HT1080 (cell line): ENCODE data around the gene PAK1. TPM values are rescaled to one million over a fixed set of nuclear protein-coding genes. Genes with fewer than 3 reads are reported as not detected.
A peak's percentile ranks its signal among the peaks of the same experiment; 100 is the strongest.

Experiments used
- DNase-seq: peaks from one replicate; pipeline ENCODE4 v3.0.0-alpha.2; 2015; ENCODE audit warnings: low read depth
- total RNA-seq: library from RNA; depleted of rRNA; stranded (reverse); fragments of >200 nt; shearing (Covaris generic); gene quantifications from 2 replicates; pipeline ENCODE4 v1.2.3, GENCODE V29; 2014

Gene PAK1
- total RNA-seq, 1 experiment from 2014 or later, result 66.1 TPM

DNA sequence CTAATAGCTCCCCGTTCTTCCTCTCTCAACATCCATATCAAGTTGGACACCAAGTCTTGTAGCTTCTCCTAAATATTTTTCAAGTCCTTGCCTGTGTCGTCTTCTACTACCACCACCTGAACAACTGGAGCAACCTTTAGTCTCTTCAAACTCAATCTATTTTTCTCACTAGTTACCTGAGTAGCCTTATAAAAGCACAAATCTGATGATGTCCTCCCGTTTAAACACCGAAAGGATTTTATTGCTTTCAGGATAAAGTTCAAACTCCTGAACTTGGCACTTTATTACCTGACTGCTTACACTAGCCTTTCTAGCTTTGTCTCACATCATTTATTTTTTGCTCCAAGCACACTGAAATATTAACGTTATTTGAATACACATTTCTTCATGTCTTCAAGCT is 1.3 kb upstream of the PAK1 start:
- no peak for DNase-seq

DNA sequence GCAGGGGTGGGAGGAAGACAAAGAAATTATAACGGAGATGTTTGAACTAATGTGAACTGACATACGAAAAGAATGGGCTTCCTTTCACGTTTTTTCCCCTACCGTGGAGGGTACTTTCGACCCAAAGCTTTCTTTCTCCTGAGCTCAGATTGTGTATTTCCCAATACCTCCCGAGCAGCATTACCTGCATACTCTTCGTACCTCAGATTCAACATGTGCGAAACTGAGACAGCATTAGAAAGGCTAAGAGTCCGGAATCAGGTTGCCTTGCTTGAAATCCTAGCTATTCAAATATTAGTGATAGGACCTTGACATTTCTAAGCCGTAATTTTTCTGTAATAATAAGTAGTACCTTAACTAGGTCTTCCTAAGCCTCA is 778 bp upstream of the PAK1 start:
- no peak for DNase-seq

DNA sequence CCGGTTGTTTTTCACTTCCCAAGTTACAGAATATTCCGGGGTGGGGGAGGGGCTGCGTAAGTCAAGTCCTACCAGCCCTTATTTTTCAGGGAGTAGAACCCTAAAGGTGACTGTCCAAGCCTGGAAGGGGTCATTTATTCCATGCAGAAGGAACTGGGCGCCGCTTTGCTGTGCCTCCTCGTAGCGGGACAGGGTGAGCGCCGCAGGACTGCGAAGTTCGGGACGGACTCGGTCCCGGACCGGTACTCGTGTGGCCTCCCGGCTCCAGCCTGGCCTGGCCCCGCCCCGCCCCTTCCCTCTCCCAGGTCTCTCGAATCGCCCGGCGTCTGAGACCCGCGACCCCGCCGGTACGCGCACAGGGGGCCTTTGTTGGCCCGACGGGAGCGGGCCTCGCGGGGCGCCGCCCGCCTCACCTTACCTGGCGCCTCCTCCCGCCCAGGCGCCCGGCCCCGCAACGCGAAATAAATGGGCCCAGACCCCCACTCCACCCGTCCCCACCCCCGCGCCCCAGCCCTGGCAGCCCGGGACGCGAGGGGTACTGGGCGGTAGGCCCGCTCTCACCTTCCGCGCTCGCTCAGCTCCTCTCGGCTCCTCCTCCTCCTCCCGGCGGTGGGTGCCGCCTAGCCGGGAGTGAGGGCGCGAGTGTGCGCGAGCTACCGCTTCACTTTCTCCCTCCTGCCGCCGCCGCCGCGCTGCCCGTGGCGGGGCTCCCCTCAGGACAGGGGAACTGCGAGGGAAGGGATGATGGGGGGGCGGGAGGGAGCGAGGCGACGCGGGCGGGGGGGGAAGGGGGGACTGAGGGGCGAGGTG is 698 bp downstream of the PAK1 start:
- DNase-seq, result no peak

DNA sequence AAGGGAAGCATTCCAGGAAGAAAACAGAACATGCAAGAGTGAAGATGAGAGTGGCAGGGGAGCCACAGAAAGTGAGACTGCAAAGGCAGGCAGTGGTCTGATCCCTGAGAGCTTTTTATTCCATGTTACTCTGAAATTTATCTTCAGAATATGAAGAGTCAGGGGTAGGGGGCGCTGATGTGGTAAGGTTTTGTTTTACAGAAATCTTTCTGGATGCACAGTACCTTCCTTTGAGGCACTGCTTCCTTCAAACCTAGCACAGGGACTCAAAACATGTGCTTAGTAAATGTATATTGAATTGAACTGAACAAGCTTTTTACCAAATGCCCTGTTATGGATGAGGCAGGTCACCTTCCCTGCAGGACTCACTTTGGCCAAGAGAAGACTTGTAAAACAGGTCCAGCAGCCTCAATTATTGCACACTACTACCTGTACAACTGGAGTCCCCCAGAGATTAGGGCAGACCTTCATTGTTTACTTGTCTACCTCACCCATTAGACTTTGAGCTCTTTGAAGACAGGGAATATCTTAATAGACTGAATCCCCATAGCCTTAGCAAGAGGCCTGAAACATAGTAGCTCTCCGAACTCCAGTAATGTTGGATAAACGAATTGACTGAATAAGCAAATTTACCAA is 2.2 kb downstream of the PAK1 start:
- no peak for DNase-seq

DNA sequence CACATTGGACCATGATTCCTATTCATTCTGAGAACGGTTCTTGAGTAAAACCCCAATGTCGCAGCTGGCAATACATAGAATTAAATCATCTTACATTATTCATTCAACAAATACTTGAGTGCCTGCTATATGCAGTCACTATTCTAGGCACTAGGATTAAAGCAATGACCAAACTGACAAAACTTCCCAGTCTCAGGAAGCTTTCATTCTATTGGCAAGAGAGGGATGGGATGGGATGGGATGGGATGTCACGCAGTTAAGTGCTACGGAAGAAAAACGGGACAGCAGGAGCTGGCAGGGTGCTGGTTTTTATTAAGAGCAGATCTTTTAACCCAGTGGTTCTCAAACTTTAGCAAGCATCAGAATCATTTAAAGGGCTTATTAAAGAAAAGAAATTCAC is 2.9 kb downstream of the PAK1 start:
- no peak for DNase-seq

DNA sequence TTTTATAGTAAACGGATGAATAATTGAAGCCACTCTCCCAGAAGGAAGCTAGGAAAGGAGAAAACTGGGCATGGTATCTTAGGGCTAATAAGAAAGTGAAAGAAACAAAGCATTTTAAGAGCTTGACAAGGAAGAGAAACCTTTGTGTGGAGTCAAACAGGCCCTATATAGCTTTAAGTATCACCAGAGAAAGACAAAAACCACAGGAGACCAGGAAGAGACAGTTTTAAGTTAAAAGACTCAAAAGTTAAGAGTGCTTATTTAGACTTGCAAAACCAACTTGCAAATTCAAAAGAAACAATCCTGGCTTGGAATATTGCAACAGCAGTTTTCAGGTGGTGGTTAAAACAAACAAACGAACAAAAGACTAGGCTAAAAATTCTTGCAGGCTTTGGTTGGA is 3.4 kb downstream of the PAK1 start:
- DNase-seq, result no peak

DNA sequence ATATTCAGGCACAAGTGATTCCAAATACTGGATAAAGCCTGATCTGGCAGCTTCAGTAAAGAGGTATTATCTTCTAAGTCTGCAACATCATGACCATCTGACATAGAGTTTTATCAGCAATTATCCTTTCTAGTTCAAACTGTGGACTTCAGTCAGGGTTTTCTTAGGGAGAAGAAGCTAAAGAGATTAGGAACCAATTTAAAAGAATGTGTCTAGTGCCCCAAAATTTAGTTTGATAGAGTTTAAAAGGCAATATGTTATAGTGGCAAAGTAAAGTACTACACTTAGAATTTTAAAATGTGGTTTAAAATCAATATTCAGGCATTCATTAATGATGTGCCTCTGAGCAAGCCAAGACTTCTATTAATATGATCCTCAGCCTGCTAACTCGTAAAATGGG is 5.4 kb downstream of the PAK1 start:
- DNase-seq, result no peak

DNA sequence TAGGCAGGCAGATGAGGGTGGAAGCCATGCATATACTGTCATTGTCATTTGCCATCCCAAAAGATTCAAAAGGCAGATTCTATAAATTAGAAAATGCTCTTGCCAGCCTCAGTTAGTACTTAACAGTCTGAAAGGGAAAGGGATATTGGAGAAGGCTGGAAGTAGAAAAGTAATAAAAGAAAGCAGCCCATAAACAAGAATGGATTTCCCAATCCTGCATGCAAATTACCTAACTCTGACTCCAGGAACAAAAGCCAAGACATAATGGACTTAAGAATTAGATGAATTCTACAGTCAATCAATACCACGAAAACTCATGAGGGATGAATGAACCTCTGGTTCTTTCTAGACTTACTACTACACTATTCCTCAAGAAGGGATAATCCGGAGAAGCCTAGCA is 5.9 kb downstream of the PAK1 start:
- no peak for DNase-seq

DNA sequence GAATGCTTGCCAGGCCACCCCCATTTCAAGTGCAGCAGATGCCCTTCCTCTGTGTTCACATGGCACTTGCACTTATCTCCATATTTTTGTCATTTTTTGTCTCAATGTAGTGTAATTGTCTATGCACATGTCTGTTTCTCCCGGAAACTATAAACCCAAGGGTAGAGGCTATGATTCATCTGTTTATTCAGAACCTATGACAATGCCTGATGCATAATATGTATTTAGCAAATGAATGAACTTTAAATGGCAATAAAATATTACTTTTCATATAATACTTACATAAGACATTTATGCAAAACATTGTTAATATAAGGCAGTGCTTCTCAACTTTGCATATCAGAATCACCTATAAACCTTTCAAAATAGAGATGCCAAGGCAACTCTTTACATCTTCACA is 6.7 kb downstream of the PAK1 start:
- DNase-seq, result peak; percentile 32

DNA sequence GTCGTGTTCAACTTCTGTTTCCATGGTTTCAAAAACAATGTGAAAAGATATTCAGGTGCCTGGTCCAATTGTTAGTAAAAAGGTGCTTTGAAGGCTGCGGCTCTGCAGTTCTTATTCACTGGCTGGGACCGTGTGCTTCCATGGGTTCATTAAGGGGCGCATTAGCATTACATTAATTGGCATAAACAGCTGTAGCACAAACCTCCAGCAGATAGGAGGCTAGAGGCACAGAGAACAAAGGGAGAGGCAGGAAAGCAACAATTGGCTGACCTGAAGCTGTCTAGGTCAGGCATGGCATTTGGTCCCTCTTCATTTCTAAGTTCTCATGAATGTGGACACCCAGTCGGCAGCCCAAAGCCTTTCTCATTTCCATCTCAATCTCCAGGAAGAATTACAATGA is 16.6 kb downstream of the PAK1 start:
- no peak for DNase-seq

DNA sequence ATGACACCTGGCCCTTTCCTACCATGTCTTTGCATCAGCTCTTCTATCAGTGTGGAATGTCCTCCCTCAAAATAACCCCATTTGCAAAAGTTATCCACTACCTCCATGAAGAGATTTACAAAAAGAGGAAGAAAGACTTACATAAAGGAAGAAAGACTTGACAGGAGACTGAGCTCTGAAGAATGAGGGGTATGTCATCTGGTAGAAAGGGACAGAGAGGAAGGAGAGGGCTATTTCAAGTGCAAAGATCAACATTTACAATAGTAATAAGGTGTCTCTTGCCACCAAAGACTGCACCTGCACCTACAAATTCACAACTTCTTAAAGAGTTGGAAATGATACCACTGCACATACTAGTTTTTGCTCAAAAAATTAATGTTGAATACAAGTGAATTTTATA is 18.2 kb downstream of the PAK1 start:
- DNase-seq, result no peak

DNA sequence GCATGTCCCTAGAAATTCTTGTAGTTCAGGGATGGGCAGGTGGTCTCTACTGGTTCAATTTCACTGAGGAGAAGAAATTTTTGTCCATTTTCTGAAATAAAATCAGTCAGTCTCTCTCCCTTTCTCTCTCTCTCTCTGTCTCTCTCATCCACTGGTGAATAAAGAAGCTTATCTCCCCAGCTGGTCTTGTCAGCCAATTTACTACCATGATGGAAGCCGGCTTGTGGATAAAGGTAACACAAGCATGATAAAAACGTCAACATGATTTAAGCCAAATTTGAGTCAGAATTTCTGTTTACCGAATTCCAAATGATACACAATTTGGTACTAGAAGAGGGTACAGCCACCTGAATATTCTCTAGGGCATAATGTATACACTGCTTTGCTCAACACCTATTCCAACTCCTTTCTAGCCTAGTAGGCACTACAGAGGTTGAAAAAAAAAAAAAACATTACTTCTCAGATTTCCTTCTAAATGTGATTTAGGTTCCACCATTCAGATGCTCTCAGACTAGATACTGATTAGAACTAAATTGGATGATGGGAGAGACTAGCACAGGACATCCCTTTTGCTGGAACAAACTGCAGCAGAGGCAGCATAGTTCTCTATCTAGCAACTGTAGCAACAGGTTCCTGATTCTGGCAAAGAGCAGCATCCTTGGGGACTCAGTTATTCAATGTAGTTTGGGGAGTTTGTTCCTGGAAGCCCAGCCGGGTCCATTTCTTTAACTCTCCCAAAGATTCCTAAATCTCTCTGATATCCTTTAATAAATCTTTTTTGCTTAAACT is 18.8 kb downstream of the PAK1 start:
- DNase-seq, result no peak

DNA sequence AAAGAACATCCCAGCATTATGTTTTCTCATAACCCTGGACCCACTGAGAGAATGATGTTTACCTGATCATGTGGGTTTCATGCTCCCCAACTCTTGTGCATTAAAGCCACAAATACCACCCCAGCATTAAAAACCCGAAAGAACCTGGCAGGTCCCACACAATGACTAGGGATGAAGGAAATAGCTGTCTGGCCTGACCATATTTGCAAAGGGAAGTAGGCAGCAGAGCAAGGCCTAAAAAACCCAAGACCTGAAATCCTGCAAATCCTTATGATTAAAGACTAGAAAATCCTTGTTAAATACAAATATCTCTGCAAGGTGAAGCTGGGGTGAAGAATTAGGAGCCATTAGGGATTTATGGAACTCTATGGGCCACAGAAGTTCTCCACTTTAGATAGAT is 23.7 kb downstream of the PAK1 start:
- DNase-seq, result no peak

DNA sequence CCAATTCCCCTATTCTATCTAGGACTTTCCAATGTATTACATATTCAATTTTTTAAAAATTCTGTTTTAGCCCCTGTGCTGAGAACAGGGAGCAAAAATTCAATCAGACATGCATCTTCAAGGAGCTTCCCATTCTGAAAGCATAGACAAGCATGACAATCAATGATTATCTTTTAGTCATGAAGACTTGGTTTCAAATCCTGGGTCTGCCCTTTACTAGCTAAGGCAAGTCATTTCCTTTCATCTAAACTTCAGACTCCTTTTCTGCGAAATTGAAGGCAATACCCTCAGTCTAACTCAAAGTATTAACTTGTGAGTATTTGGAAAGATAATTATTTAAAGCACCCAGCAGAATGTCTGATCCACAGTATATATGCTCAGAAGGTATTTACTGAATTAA is 24.1 kb downstream of the PAK1 start:
- DNase-seq, result no peak

DNA sequence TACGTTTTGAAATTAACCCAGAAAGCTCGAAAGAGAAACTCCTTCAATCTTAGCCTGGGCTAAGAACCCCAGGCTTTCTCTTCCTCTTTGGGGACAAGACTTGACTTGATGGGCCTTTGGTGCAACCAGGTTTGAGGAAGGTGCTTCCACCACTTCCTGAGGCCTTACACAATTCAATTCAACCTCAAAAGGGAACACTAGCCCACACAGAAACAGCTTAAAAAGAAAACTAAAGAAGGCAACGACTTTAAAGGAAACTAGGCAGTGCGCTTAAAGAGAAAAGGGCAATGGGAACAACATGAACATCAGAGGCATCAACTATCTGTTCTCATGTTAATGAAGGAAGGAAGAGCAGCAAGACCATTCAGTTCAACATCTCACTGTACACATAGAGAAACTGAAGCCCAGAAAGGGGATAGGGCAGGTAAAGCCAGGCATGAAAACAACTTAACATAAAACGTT is 24.8 kb downstream of the PAK1 start:
- no peak for DNase-seq

DNA sequence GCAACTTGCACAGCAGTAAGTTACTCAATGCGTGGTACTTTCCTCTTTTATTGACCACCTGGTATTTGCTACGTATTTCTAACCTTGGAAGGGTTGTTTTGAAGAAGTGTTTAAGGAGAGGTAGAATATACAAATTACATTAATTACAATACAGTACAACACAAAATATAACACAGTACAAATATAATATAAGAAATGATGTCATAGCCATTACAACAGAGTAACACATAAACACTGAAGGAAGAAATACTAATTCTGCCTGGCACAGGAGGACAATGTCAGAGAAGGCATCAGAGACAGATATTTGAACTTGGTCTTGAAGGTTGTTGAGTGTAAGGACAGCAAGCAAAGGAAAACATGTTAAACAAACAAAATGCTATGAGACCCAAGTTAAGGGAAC is 25.6 kb downstream of the PAK1 start:
- no peak for DNase-seq

DNA sequence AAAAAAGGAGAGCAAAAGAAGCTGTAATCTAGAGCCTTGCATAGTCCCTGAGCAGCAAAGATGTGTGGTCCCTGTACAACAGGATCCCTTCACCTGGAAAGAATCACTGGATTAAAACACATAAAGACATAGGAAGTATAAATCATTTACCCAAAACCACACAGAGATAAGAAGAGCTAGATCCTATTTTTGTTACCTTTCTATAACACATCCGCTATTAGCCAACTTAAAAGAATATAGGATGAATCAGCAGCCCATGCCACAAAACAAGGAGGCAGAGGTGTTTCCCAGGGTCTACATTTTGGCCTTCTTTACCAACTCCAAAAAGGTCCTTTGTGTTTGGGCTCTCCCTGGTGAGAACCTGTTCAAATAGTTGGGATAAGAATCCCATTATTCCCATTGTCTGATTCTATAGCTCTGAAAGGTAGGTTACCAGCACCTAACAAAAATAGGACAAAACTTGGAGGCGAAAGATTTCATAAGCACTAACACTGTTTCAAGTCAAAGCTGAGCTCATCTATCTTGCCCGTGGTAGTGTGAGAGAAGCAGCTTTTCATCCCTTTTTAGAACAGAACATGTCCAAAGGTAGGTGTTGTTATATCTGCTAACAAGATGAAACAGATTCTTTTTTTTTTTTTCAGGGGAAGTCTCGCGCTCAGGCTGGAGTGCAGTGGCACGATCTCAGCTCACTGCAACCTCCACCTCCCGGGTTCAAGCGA is 26.8 kb downstream of the PAK1 start:
- peak; percentile 63 for DNase-seq

DNA sequence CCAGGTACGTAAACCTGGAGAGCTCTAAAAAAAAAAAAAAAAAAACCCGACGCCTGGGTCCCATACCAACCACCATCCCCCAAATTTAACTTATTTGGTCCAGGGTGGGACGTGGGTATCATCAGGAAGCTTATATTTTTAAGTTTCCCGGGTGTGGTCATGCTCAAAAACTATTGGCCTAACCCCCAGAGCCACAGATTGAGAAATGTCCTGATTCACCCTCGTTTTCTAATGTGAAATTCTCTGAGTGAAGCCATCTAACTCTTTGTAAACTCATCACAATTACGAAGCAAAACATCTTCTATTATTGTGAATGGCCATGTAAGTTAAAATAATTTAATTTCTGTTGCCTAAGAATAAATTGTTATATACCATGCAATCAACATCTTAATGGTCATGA is 29.6 kb downstream of the PAK1 start:
- no peak for DNase-seq

DNA sequence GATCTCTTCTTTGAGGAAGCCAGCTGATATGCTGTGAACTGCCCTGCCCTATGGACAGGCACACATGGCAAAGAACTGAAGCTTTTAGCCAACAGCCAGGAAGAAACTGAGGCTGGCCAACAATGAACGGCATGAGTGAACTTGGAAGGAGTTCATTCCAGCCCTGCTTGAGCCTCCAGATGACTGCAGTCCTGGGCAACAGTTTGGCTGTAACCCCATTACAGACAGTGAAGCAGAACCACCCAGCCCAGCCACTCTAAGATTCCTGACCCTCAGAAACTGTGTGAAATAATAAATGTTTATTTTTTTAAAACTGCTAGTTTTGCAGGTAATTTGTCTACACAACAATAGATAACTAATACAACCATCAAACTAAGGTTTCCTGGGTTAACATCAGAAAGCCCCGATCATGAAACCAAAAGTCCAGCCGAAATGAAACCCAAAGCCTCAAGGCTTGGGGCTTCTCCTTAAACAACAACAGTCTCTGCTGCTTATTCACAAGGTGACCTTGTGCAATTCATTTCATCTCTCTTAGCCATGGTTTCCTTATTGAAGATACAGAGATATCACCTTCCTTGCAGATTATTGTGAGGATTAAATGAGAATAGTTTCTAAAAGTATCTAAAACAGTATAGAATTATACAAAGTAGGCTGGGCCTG is 31.4 kb downstream of the PAK1 start:
- DNase-seq, result no peak

DNA sequence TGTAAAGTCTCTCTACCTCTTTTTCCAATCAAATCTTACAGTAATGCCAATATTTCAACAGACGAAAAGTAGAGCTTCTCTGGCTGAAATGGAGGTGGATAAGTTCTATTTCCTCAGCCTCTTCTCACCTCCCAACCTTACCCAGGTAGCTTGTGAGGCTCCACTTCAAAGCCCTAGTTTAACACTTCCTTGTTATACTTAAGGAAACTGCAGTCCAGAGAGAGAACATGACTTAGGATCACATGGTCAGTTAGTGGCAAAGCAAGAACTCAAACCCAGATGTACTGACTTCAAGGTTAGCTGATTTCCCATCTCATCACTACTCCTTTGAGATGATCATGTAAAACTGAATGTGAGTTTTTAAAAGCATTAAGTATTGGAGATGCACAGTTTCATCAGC is 32.5 kb downstream of the PAK1 start:
- no peak for DNase-seq

DNA sequence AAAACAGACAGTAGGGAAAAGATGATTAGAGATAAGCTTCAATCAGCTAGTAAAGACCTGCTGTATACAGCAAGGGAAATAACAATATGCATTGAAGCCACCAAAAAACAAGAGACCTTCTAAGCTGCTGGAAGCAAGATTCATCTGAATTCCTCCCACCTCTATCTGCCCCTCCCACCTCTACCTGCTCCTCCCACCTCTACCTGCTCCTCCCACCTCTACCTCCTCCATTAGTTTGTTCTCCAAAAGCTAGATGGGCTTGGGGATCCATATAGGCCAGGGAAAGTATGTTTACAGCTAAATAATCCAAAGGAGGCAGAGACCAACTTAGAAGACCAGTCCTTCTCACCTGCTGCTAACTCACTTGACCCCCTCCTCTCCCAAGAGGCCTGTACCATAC is 33.2 kb downstream of the PAK1 start:
- DNase-seq, result no peak
